ENCODE data around the gene CLIC3. TPM values are rescaled to one million over a fixed set of nuclear protein-coding genes. Genes with fewer than 3 reads are reported as not detected.

CLIC3 gene
- total RNA-seq, 1 experiment from 2014 or later: not detected

- in situ Hi-C loops (cut with HindIII; ENCODE audit: low pct_unique_long_range_greater_than_20kb, low sequenced_read_pairs): no loop called here
- peak; percentile 78 for DNase-seq (ENCODE audit: low read depth, low spot score)
These were observed 30.4 kb downstream of the CLIC3 start for GRCh38 chr9:136965771-136966484.

DNA sequence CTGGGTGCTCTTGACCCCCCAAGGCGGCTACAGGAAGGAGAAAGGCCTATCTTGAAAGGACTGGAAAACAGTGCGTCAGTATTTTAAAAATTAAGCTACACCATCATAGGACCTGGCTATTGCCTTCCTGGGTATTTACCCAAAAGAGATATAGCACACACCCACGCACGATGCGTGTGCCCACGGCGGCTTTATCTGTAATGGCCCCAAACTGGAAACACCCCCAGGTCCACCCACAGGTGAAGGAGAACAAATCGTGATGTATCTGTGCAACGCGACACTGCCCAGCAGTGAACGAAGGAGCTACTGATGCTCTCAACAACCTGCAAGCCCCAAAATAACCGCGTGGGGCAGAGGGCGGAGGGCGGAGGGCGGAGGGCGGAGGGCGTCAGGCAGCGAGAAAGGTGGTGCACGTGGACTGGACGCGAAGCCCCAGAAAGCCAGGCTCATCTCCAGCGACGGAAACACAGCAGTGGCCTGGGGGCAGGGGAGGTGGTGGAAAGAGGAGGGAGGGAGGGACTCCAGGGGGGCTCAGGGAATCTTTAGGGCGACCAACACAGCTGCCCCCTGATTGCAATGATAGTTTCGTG lies 31.4 kb downstream of the CLIC3 start:
- no peak for DNase-seq (ENCODE audit: low read depth, low spot score)
- in situ Hi-C loops (cut with HindIII; ENCODE audit: low pct_unique_long_range_greater_than_20kb, low sequenced_read_pairs): no loop called here

DNA sequence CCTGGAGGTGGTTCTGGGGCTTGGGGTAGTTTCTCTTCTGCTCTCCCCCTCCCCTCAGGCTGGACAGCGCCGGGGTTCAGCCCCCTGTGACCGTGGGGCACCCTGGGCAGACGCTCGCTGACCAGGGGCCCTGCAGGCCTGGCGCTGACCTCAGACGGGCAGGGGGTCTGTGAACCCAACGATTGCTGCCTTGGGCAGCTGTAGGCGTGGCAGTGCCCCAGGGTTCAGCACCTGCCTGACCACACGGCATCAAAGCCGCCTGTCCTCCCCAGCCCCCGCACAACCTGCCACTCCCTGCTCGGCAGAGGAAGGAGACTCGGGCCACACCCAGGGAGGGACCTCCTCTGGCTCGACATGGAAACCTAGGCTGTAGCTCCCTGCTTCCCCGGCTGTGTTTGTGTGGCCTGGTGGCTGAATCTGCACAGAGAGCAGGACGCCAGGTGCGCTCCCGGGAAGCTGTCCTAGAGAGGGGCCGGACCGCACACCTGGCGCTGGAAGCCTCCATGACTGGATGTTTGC lies 32.1 kb downstream of the CLIC3 start:
- DNase-seq (ENCODE audit: low read depth, low spot score): no peak
- in situ Hi-C loops (cut with HindIII; ENCODE audit: low pct_unique_long_range_greater_than_20kb, low sequenced_read_pairs): no loop called here

GRCh38 chr9:136963751-136964150 lies 32.6 kb downstream of the CLIC3 start:
- in situ Hi-C loops (cut with HindIII; ENCODE audit: low pct_unique_long_range_greater_than_20kb, low sequenced_read_pairs): no loop called here
- DNase-seq (ENCODE audit: low read depth, low spot score): no peak

DNA sequence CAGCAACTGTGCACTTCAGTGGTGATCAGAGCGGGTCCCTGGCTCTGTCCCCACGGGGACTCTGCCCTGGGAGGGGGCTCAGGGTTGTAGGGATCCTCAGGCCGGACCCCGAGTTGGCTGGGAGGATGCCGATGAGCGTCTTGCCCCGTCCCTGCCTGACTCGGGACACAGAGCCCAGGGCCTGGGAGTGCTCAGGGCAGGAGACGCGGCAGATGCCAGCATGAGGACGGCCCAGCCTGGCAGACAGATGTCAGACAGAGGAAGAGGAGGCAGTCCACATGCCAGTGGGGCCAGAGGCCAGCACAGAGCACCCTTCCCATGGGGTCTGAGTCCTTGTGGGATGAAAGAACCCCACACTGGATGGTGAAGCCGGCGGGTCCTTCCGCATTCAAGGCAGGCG lies 33.0 kb downstream of the CLIC3 start:
- DNase-seq (ENCODE audit: low read depth, low spot score): no peak
- in situ Hi-C loops (cut with HindIII; ENCODE audit: low pct_unique_long_range_greater_than_20kb, low sequenced_read_pairs): no loop called here

GRCh38 chr9:136962701-136963248 lies 33.6 kb downstream of the CLIC3 start:
- in situ Hi-C loops (cut with HindIII; ENCODE audit: low pct_unique_long_range_greater_than_20kb, low sequenced_read_pairs): no loop called here
- no peak for DNase-seq (ENCODE audit: low read depth, low spot score)

- DNase-seq (ENCODE audit: low read depth, low spot score): no peak
- in situ Hi-C loops (cut with HindIII; ENCODE audit: low pct_unique_long_range_greater_than_20kb, low sequenced_read_pairs): no loop called here
These were observed 34.2 kb downstream of the CLIC3 start for GRCh38 chr9:136962163-136962562.

DNA sequence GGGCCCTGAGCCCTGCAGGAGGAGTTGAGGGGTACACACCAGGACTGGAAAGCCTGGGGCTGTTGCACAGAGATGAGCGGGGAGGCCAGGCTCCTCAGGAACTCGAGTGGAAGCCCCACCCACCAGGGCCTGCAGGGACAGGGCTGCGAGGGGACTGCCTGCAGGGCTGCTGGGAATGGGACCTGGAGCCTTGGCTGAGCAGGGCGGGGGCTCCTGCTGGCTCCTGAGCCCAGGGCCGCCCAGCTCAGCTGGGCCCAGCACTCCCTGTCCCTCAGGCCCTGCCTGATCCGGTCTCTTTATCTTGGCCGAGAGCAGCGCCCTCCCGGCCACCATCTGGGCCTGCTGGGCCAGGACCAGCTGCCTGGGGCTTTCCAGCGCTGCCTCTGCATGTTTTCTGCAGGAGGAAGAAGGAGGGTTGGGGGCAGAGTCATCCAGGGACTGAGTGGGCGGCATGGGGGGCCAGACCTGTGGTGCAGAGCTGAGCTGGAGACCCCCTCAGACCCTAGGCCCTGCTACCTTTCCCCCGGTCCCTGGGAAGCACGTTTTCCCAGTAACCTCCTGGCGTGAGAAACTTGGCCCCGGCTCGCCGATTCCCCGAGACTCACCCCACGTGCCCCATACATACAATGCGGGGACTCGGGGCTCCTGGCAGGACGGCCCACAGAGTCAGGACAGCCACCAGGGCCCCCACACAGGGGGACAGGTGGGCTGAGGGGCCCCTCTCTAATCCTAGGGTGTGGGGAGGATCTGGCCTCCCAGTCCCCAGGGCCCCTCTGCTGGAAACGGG lies 34.9 kb downstream of the CLIC3 start:
- DNase-seq (ENCODE audit: low read depth, low spot score): no peak
- in situ Hi-C loops (cut with HindIII; ENCODE audit: low pct_unique_long_range_greater_than_20kb, low sequenced_read_pairs): no loop called here

DNA sequence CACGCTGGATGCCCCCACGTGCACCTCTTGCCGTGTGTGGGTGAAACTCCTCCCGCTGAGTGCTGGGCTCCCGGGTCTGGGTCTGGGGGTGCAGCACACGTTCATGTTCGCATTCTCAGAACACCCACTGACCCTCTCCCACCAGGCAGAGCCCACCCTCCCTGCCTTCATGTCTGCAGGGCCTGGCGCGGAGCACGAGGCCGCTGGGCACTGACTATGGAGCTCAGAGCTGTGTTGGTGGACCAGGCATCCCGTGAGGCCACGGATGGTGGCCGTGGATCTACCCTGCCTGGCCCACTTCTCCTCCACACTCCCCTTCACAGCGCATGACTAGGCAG lies 35.5 kb downstream of the CLIC3 start:
- in situ Hi-C loops (cut with HindIII; ENCODE audit: low pct_unique_long_range_greater_than_20kb, low sequenced_read_pairs): no loop called here
- no peak for DNase-seq (ENCODE audit: low read depth, low spot score)

- no peak for DNase-seq (ENCODE audit: low read depth, low spot score)
- in situ Hi-C loops (cut with HindIII; ENCODE audit: low pct_unique_long_range_greater_than_20kb, low sequenced_read_pairs): no loop called here
These were observed 36.0 kb downstream of the CLIC3 start for GRCh38 chr9:136960212-136960937.

DNA sequence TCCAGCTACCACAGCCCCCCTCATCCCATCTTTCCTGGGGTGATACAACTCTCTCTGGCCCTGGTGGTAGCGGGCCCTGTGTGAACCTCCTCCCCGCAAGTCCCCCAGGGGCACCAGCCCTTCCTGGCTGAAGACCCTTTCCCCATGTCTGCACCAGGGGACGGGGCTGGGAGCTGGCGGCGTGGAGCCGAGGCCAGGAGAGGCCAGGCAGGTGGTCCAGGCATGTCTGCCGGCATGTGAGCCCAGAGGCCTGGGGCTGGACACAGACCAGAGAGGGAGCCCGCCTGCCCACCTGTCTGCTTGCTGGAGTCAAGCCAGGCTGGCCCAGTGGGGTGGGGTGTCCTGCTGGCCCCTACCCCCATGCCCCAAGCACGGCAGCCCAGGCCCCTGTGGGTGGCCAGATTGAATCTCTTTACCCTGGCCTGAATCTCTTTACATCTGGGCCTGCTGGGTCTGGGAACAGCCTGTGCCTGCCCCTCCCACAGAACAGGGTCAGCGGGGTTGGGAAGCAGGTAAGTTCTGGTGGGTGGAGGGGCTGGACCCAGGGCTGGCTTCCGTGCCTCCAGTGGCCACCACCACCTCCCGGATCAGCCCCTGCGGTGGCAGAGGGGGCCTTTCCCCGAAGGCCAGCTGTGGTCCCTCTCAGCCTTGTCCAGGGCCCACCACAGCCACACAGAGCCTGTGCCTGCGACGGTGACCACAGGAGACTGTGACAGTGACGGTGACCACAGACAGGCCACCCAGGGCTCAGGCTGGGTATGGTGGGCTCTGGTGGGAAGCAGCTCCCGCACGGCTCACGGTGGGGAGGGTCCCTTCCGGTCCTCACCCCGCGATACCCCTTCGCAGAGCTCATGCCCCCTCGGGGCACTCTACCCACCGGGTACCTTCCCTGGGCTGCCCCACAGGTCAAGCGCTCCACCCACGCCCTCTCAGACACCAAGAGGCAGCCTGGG lies 37.2 kb downstream of the CLIC3 start:
- in situ Hi-C loops (cut with HindIII; ENCODE audit: low pct_unique_long_range_greater_than_20kb, low sequenced_read_pairs): no loop called here
- DNase-seq (ENCODE audit: low read depth, low spot score): no peak

DNA sequence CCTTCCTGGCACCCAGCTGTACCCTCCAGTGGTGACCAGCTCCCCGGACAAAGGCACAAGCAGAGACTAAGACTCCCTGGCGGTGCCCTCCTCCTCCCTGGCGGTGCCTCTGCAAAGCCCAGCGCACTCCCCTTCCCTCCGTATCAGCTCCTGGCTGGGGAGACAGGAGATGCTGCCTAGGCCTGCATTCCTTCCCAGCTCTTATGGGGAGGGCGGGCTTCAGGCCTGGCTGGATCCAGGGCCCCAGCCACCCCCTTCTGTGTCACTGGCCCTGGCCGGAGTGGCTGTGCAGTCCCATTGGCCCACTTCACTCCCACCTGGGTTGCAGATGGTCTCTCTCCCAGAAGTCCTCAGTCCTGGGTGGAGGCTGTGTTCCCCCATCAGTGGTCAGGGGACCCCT lies 37.9 kb downstream of the CLIC3 start:
- in situ Hi-C loops (cut with HindIII; ENCODE audit: low pct_unique_long_range_greater_than_20kb, low sequenced_read_pairs): no loop called here
- no peak for DNase-seq (ENCODE audit: low read depth, low spot score)

GRCh38 chr9:136957901-136958300 lies 38.5 kb downstream of the CLIC3 start:
- in situ Hi-C loops (cut with HindIII; ENCODE audit: low pct_unique_long_range_greater_than_20kb, low sequenced_read_pairs): no loop called here
- no peak for DNase-seq (ENCODE audit: low read depth, low spot score)

- in situ Hi-C loops (cut with HindIII; ENCODE audit: low pct_unique_long_range_greater_than_20kb, low sequenced_read_pairs): no loop called here
- no peak for DNase-seq (ENCODE audit: low read depth, low spot score)
These were observed 38.9 kb downstream of the CLIC3 start for GRCh38 chr9:136957461-136957860.

GRCh38 chr9:136956604-136957003 lies 39.8 kb downstream of the CLIC3 start:
- DNase-seq (ENCODE audit: low read depth, low spot score): no peak
- in situ Hi-C loops (cut with HindIII; ENCODE audit: low pct_unique_long_range_greater_than_20kb, low sequenced_read_pairs): no loop called here

DNA sequence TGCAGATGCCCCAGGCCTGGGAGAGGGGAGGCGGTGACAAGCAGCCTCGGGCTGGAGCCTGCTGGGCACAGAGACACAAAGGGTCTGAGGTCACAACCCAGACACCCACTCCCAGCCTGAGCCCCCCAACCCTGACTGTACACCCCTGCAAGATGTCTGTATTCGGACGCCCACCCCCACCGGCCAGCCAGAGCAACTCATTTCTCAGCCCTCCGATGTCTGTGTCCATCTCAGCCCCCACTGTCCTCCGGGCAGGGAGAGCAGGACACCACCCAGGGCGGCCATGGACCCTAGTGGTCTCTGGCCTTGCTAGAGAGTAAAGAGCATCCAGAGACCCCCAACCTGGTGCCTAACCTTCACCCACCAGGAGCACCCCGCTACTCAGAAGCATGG lies 40.4 kb downstream of the CLIC3 start:
- in situ Hi-C loops (cut with HindIII; ENCODE audit: low pct_unique_long_range_greater_than_20kb, low sequenced_read_pairs): no loop called here
- DNase-seq (ENCODE audit: low read depth, low spot score): no peak
